ENCODE data around the gene PLCH2.
A peak's percentile ranks its signal among the peaks of the same experiment; 100 is the strongest.

The PLCH2 gene

GRCh38 chr1:2533365-2533764 is 57.3 kb downstream of the PLCH2 start:
- DNase-seq, result no peak

- DNase-seq, result no peak
These were observed 58.2 kb downstream of the PLCH2 start for GRCh38 chr1:2534315-2534686.

GRCh38 chr1:2534687-2535441 is 58.8 kb downstream of the PLCH2 start:
- no peak for DNase-seq

DNA sequence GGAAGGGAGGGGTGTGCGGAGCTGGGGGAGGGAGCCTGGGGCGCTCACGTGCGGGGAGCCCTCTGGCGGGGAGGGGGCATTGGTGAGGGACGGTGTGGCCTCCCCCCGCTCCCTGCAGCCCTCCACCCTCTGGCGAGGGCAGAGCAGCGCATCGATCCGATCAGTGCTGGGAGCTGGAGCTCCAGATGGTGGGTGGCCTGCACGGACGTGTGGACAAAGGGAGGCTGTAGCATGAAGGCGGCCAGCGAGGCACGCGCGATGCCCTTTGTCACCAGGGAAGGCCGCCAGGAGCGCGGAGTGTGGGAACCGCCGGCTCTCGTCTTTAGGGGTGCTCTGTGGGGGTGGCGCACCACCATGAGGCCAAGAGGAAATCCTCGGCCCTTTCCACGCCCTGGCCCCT is 59.4 kb downstream of the PLCH2 start:
- no peak for DNase-seq

DNA sequence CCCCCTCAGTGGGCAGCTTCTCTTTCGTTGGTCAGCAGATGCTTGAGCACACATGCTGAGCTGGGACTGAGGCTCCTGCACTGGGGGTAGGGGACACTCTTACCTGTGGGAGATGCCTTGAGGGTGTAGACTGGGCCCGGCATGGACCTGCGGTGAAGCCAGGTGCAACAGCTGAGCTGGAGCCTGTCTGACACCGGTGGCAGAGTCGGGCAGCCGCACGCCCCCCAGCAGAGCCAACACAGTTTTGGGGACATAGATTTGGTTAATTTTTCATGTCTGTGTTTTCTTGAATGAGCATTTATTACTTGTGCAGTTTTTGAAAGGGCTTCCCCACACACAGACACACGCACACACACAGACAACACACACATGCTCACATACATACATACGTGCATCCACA is 59.9 kb downstream of the PLCH2 start:
- DNase-seq, result no peak

GRCh38 chr1:2537784-2538115 is 61.7 kb downstream of the PLCH2 start:
- DNase-seq, result no peak

- no peak for DNase-seq
These were observed 62.3 kb downstream of the PLCH2 start for GRCh38 chr1:2538376-2538775.

DNA sequence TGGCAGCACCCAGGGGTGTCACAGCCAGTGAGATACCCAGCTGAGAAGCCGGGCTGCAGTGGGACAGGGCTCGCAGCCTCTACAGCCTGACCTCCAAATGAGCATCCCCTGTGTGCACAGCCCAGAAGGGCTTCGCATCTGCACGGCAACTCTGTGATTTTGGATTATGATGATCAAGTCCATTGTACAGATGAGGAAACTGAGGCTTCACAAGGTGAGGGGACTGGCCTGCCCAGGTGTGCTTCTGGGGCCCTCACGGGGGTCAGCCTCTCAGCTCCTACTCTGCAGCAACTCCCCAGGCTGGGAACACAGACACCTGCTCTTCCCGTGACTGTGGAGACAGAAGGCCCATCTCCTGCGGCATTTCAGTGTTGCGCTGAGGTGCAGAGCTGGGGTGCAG is 62.8 kb downstream of the PLCH2 start:
- DNase-seq, result no peak

- no peak for DNase-seq
These were observed 63.3 kb downstream of the PLCH2 start for GRCh38 chr1:2539312-2539907.

DNA sequence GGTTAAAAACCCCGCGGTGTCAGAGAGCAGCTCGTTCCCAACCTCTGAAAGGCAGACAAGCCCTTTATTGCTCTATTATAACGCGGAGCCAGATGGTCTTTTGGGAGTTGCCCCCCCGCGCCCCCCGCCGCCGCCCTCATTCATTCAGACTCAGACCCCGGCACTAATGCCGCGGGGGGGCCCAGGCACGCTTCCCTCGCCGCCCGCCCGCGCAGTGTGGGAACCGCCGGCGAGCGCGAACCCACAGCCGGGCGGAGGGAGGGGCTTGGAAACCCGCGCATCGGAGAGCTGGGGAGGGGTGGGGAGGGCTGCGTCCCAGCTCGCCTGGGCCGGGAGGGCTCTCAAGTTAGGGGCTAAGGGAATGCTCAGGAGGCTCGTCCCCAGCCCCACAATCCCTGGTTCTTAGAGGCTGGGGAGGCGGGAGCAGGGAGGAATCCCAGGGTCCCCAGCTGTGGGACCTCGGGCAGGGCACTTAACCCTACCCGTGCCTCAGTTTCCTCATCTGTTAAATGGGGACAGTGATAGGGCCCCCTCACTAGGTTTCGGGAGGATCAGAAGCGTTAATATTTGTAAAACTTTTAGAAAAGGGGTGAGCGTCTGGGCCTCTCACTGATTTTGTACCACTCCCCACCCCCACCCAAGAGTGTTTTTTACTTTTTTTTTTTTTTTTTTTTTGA is 64.9 kb downstream of the PLCH2 start:
- DNase-seq, result no peak

DNA sequence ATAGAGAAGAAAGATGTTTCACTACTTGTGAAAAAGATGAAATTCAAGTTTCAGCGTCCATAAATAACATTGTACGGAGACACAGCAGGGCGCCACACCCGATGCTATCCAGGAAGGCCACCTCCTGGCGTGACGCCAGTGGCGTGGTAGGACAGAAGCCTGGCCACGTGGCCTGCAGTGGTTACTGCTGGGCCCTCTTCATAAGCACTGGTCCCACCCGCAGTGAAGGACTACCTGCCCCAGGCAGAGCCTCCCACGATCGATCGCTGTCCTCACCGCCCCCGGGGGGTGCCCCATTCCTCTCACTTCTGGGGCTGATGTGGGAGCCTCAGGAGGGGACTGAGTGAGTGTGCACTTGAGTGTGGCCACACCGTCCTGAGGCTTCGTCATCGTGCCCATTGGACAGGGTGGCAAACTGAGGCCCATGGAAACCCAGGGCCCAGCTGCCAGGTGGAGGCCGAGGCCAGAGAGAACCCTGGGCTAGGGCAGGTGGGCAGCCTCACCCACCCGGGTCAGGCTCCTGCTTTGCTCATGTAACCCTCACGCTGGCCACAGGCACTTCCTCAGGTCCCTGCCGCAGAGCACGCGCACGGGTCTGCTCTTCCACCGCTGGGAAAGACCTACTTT is 65.6 kb downstream of the PLCH2 start:
- no peak for DNase-seq

GRCh38 chr1:2542246-2542915 is 66.3 kb downstream of the PLCH2 start:
- no peak for DNase-seq

GRCh38 chr1:2543543-2544092 is 67.5 kb downstream of the PLCH2 start:
- no peak for DNase-seq

DNA sequence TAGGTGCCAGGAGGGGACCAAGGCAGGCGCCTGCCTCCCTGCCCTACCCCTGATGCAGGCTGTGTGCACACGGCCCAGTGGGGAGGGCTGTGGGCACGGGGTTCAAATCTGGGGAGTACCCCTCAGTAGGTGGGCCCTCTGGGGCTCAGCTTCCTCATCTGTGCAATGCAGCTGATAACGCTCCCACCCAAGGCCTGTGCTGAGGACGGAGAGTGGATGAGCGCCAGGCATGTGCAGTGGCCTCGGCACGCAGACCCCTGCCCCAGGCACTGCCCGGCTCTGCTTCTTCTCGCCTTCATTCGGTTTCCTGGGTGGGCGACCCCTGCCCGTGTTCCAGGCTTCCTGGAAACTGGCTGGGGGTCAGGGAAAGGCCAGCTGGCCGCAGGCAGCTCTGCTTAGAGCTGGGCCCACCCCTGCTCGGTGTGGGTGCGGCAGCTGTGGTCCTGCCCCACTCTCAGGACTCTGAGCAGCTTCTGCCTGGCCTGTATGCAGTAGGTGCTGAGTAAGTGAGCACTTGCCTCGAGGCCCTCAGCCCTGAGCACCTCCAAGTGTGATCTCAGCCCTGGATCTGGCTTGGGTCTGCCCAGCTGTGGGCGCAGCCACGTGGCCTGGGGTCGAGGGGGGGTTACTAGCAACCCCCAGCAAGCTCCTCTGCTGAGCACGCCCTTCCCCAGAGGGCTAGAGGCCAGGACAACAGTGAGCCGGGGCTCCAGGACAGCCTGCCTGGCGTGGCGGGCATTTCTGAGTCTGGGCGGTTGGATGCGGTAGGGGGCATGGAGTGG is 68.2 kb downstream of the PLCH2 start:
- DNase-seq, result no peak

DNA sequence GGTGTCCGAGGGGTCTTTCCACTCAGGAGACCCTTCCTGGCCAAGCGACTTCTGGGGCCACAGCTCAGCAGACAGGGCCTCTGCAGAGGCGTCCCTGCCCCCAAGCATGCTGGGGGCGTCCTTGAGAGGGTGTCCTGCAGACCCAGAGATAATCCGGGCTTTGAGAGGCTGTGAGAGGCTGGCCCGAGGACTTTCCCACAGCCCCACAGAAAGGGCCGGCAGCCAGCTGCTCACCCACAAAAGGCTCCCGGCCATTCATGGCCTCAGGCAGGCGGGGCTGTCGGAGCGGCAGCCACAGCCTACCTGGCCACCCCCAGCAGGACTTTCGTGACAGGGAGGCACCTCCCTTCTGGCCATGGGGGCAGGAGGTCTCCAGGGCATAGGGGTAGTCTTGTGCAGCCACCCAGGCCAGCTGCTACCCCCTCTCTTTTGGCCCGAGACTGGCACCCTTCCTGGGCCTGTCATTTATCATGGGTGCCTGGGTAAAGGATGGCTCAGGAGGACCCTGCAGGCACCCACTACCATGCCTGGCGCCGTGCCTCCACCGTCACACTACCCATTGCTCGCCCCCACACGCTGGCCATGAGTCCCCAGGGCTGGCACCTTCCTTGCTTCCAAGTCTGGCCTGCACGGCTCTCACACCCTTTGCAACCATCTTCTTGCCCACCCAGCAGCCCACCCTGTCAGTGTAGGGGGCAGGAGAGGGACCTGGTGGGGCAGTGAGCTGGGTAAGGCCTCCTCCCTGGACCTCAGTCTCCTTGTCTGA is 69.0 kb downstream of the PLCH2 start:
- no peak for DNase-seq

DNA sequence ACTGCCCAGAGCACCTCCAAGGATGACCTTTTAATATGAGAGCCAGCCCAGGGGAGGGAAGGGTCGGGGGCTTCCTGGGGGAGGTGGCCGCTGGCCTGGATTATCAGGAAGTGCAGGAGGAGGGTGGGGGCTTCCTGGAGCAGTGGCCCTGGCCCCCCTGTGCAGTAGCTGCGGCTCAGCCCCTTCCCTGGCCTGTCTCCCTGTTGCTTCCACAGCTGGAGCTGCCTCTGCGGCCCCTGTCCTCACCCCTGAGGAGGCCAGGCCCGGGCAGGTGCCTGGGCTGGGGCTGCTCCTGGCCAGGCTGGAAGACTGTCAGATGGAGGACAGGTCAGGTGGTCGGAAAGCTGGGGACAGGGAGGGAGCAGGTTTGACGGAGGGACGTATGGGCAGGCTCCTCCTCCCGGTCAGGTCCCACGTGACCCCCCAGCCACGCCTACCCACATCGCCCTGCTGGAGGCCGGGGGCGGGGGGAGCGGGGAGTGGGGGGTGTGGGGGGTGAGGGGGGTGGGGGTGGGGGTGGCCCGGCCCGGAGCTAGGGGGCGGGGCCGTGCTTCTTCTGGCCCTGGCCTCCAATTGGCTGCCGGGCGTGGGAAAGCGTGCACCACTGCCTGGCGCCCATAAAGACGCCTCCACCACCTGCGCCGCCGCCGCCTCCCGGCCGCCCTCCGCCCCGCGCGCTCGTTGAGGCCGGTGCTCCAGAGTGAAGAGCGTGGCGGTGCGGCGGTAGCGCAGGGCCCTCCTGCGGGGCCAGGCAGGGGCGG is 69.8 kb downstream of the PLCH2 start:
- DNase-seq, result peak; percentile 84

DNA sequence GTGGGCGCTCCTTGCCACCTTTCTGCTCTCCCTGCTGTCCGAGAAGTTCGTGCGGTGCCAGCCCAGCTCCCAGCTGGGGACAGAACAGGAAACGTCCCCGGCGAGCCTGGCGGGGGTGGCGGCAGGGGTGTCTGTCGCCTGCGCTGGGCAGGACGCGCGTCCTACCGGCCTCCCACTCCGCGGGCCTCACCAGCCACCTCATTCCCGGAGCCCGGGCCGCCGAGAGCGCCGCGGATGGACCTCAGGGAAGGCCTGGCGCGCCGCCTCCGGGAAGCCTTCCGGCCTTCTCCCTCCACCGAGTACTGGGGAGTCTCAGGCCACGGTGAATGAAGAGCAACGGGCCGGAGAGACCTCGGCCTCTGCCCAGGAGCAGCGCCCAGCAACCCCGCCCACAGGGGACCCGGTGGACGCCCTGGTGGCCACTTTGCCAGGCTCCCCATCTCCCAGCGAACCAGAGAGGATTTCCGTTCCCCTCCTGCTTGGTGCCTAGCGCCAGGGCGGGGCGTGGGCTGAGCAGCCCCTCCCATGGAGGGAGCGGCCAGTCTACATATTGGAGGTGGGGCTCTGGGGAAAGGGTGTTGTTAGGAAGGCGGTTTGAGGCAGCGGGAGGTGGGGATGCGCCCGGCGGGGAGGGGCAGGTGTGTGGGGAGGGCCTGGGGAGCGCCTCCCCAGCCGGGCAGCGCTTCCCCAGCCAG is 70.6 kb downstream of the PLCH2 start:
- DNase-seq, result peak; percentile 84

DNA sequence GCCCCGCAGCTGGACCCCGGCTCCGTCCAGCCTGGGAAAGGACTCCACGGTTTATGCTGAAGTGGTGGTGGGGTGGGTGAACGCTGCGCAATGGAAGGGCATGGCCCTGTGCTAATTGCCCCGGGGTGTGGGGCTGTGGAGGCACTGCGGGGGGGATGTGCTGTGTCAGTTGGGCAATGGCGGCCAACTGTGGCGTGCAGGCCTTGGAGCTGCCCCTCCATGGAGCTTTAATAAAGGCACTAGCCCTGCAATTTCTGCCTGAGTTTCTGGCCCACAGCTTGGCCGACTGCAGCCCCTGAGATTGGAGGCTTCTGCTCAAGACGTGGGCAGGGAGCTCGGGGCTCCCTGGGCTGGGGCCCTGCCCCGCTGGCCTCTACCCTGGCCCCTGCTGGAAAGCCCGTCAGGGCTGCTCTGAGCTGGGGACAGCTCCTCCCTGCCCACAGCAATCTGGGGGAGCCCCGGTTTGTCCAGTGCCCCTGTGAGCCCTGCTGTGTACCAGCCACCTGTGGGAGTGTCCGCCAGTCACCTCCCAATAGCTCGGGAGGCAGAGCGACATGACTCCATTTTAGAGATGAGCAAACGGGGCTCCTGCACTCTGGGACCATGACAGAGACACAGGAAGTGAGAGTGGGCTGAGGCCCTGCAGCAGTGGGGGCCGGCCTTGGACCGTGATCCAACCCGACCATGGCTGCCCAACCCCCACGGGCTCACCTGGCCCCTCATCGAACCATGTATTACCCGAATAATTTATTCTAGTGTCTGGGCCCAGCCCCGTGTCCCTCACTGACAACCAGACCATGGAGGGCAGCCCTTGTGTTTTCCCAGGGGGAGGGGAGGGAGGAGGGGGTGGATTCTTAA is 71.3 kb downstream of the PLCH2 start:
- no peak for DNase-seq

DNA sequence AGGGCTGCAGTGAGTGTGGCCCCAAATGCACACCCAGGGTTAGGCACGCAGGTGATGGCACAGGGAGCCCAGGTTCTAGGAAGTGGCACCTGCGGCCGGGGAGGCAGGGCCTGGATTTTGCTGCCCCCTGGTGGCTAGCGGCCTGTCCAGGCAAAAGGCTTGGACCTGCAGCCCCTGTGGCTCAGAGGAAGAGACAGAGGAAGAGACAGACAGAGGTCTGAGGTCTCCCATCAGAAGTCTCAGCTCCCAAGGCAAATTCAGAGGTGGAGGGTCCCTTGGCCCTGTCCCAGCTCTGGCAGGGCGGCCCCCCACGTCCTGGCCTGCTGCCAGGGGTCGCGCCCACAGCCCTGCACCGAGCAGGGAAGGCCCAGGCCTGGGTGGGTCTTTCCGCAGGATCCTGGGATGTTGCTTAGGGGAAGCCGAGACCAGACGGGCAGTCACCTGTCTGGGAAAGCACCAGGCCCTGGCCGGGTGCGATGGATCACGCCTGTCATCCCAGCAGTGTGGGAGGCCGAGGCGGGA is 72.0 kb downstream of the PLCH2 start:
- peak; percentile 59 for DNase-seq
